Measurements from ENCODE around the gene FSD1. TPM values are rescaled to one million over a fixed set of nuclear protein-coding genes. Genes with fewer than 3 reads are reported as not detected.

The FSD1 gene
- total RNA-seq, 2 experiments from 2014 or later, result 19.8 to 23.2 TPM

DNA sequence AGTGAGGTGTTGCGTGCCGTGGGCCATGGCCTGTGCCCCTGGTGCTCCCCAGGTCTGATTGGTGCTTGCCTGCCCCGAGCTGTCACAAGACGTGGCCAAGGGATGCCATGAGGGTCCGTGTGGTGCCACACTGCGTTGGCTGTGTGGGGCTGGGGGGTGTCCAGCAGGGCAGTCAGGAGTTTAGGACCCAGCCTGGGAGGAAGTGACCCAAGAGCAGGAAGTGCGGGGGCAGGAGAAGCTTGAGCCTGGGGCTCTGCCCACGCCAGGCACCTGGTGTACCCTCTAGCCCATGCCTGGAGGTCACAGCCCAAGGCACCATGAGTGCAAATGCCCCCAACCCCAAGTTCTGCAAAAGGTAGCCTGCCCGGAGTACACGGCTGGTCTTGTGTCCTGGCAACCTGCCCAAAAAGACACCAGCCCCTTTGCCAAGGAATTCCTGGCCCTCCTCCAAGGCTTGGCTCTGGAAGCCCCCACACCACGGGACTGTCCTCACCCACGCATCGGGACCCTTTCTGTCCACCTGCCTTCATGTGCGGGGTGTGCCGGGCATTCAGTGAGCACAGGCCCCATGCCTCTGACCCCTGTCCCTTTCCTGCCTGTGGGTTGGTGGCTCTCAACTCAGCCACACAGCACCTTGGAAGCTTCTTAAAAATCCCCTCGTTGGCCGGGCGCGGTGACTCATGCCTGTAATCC is 63.9 kb downstream of the FSD1 start:
- ChIA-PET CTCF (ENCODE audit: unreplicated experiment) (no interaction called here), POLR2A (no interaction called here)
- no peak overlapping the region for H3K4me3 ChIP-seq (ENCODE audit: low read depth, low read length, poor library complexity, severe bottlenecking)
- no peak overlapping the region for H2AFZ ChIP-seq (ENCODE audit: low read length)
- H3K27ac ChIP-seq (ENCODE audit: low read depth, low read length, poor library complexity, severe bottlenecking), result peak overlapping the region; percentile 79
- DNase-seq (ENCODE audit: low spot score), result no peak
- peaks cover 3% of the 10 kb centered on the region; the same call in 1 of the 2 replicates for H4K20me1 ChIP-seq (ENCODE audit: insufficient read depth, low read length)
- H3K4me2 ChIP-seq (ENCODE audit: low read length), result peak overlapping the region; percentile 92
- no TSS peak for BruUV-seq (replicated peaks)
- TF ChIP-seq, protein P1, sequence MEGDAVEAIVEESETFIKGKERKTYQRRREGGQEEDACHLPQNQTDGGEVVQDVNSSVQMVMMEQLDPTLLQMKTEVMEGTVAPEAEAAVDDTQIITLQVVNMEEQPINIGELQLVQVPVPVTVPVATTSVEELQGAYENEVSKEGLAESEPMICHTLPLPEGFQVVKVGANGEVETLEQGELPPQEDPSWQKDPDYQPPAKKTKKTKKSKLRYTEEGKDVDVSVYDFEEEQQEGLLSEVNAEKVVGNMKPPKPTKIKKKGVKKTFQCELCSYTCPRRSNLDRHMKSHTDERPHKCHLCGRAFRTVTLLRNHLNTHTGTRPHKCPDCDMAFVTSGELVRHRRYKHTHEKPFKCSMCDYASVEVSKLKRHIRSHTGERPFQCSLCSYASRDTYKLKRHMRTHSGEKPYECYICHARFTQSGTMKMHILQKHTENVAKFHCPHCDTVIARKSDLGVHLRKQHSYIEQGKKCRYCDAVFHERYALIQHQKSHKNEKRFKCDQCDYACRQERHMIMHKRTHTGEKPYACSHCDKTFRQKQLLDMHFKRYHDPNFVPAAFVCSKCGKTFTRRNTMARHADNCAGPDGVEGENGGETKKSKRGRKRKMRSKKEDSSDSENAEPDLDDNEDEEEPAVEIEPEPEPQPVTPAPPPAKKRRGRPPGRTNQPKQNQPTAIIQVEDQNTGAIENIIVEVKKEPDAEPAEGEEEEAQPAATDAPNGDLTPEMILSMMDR (conservative IDR thresholded peaks at IDR 0.05; ENCODE audit: low read length), result no peak
- no peak for TF ChIP-seq EZH2phosphoT487 (IDR thresholded peaks at IDR 0.05; ENCODE audit: borderline replicate concordance, low read depth, low read length)
- H3K9me3 ChIP-seq (ENCODE audit: low read length), result no peaks in the 10 kb centered on the region
- peaks cover 3% of the 10 kb centered on the region; the same call in 1 of the 2 replicates for H3K79me2 ChIP-seq (ENCODE audit: insufficient read depth, low read depth, low read length)
- peaks cover 32% of the 10 kb centered on the region for H3K36me3 ChIP-seq (ENCODE audit: insufficient read depth, low read length)
- intact Hi-C loops (cut with micrococcal nuclease; ENCODE audit: unreplicated experiment), result no loop called here
- H3K4me1 ChIP-seq (ENCODE audit: insufficient read depth, low read length, poor library complexity, severe bottlenecking), result peaks cover 34% of the 10 kb centered on the region
- no peaks in the 10 kb centered on the region for H3K9me2 ChIP-seq (ENCODE audit: insufficient read depth, low read length)

DNA sequence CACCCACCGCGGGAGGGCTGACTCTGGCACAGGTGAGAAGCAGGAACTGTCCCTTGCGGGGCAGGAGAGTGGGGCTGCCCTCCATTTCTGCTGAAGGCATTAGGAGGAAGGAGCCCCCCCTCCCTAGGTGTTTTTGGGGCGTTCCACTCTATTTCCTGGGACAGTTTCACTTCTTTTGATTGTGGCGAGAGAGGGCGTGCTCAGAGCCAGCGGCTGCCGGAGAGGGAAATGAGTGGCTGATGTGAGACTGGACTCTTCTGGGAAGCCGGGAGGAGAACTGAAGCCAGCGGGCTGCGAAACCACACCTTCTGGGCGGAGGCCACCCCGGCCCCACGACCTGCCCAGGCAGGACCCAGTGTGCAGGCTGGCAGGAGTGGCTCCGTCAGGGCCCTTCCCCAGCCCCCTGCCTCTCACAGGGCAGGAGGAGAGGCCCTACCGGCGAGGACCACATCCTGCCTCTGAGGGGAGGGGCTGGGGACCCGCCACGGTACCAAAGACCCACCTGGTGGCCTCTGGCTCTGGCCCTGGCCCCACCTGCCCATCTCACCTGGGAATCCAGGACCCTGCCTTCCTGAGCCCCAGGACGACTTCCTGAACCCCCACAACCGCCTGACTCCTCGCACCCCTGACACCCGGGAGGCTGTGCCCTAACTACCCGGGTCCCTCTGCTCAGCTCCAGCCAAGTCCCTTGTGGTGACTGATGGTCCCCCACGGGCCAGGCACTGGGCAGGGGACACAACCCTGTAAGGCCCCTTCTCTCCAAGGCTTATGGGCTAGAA is 64.9 kb downstream of the FSD1 start:
- Histone ChIP-seq H3K79me2 (ENCODE audit: insufficient read depth, low read depth, low read length) (peaks cover 4% of the 10 kb centered on the region; the same call in 1 of the 2 replicates), H4K20me1 (ENCODE audit: insufficient read depth, low read length) (peaks cover 3% of the 10 kb centered on the region), H3K4me1 (ENCODE audit: insufficient read depth, low read length, poor library complexity, severe bottlenecking) (peaks cover 34% of the 10 kb centered on the region), H3K4me3 (ENCODE audit: low read depth, low read length, poor library complexity, severe bottlenecking) (peak overlapping the region; percentile 61), H3K9me2 (ENCODE audit: insufficient read depth, low read length) (no peaks in the 10 kb centered on the region), H3K36me3 (ENCODE audit: insufficient read depth, low read length) (peaks cover 21% of the 10 kb centered on the region), H2AFZ (ENCODE audit: low read length) (no peak overlapping the region), H3K9me3 (ENCODE audit: low read length) (no peaks in the 10 kb centered on the region), H3K27ac (ENCODE audit: low read depth, low read length, poor library complexity, severe bottlenecking) (peak overlapping the region; percentile 79), H3K4me2 (ENCODE audit: low read length) (peak overlapping the region; percentile 92)
- ChIA-PET POLR2A (no interaction called here), CTCF (ENCODE audit: unreplicated experiment) (no interaction called here)
- peak; percentile 82 for DNase-seq (ENCODE audit: low spot score)
- TF ChIP-seq, protein P1 (conservative IDR thresholded peaks at IDR 0.05; ENCODE audit: low read length), result no peak
- intact Hi-C loops (cut with micrococcal nuclease; ENCODE audit: unreplicated experiment), result loop anchor here (1.0 kb wide), 1 partner anchor 31 kb away; the partner anchor contains the start of gene SH3GL1
- no TSS peak for BruUV-seq (replicated peaks)

DNA sequence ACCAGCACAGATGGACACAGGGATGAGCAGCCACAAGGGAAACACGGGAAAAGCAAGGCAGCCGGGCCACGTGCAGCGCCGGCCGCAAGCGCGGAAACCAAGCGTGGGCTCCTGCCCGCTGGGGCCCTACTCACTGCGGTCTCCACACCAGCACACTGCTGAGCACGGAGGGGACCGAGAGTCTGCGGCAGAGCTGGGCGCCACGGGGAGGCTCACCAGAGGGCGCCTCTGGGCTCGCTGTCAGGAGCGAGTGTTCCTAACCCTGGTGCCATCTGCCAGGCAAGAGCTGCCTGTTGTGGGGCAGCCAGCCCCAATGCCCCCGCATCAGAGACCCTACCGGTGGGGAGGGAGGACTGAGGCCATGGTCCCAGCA is 65.5 kb downstream of the FSD1 start:
- peak; percentile 69 for DNase-seq (ENCODE audit: low spot score)
- peak overlapping the region; percentile 79 for H3K27ac ChIP-seq (ENCODE audit: low read depth, low read length, poor library complexity, severe bottlenecking)
- intact Hi-C loops (cut with micrococcal nuclease; ENCODE audit: unreplicated experiment), result loop anchor here (1.0 kb wide), 1 partner anchor 30 kb away; the partner anchor contains the start of gene SH3GL1
- ChIA-PET CTCF (ENCODE audit: unreplicated experiment) (no interaction called here), POLR2A (no interaction called here)
- H4K20me1 ChIP-seq (ENCODE audit: insufficient read depth, low read length), result peaks cover 4% of the 10 kb centered on the region
- peak overlapping the region; percentile 61 for H3K4me3 ChIP-seq (ENCODE audit: low read depth, low read length, poor library complexity, severe bottlenecking)
- peaks cover 9% of the 10 kb centered on the region; the same call in 1 of the 2 replicates for H3K79me2 ChIP-seq (ENCODE audit: insufficient read depth, low read depth, low read length)
- peaks cover 38% of the 10 kb centered on the region for H3K4me1 ChIP-seq (ENCODE audit: insufficient read depth, low read length, poor library complexity, severe bottlenecking)
- H3K4me2 ChIP-seq (ENCODE audit: low read length), result peak overlapping the region; percentile 92
- TF ChIP-seq EZH2phosphoT487 (IDR thresholded peaks at IDR 0.05; ENCODE audit: borderline replicate concordance, low read depth, low read length), result no peak
- TF ChIP-seq, protein P1 (conservative IDR thresholded peaks at IDR 0.05; ENCODE audit: low read length), result peak; percentile 80
- no TSS peak for BruUV-seq (replicated peaks)
- peaks cover 20% of the 10 kb centered on the region for H3K36me3 ChIP-seq (ENCODE audit: insufficient read depth, low read length)
- H3K9me2 ChIP-seq (ENCODE audit: insufficient read depth, low read length), result no peaks in the 10 kb centered on the region
- no peaks in the 10 kb centered on the region for H3K9me3 ChIP-seq (ENCODE audit: low read length)
- H2AFZ ChIP-seq (ENCODE audit: low read length), result no peak overlapping the region

Measured in OCI-LY7 (cell line).